MM.1S (cell line): ENCODE measurements around the gene RUNX2.

Experiments
- DNase-seq: peaks from one replicate; pipeline ENCODE4 v3.0.0-alpha.2; 2015
- H2AFZ ChIP-seq: fragments of 300-600 bp; sonication (generic); 2 replicates; pipeline ENCODE4 v1.6.0; 2016; ENCODE audit warnings: antibody characterized with exemption, low read length
- H3F3A ChIP-seq: fragments of 300-600 bp; sonication (generic); 2 replicates; pipeline ENCODE4 v1.6.1; 2016; ENCODE audit warnings: mild to moderate bottlenecking, antibody characterized with exemption, low read length, moderate library complexity, mixed read lengths; ENCODE audit not compliant: insufficient read depth
- H3K27ac ChIP-seq: fragments of 300-600 bp; sonication (generic); 2 replicates; pipeline ENCODE4 v1.5.1; 2016; ENCODE audit warnings: mild to moderate bottlenecking, low read length
- H3K27me3 ChIP-seq: fragments of 300-600 bp; sonication (generic); replicated peaks from 2 replicates; pipeline ENCODE4 v1.6.0; 2016; ENCODE audit warnings: low read length; ENCODE audit not compliant: insufficient read depth
- H3K36me3 ChIP-seq: fragments of 300-600 bp; sonication (generic); replicated peaks from 2 replicates; pipeline ENCODE4 v1.6.1; 2016; ENCODE audit warnings: mild to moderate bottlenecking, low read length, mixed read lengths; ENCODE audit not compliant: insufficient read depth
- H3K4me1 ChIP-seq: fragments of 300-600 bp; sonication (generic); 2 replicates; pipeline ENCODE4 v1.6.1; 2016; ENCODE audit warnings: low read length, mixed read lengths
- H3K4me2 ChIP-seq: fragments of 300-600 bp; sonication (generic); 2 replicates; pipeline ENCODE4 v1.6.0; 2016; ENCODE audit warnings: low read depth, low read length
- H3K4me3 ChIP-seq: fragments of 300-600 bp; sonication (generic); 2 replicates; pipeline ENCODE4 v1.5.1; 2016; ENCODE audit warnings: low read length, mixed read lengths
- H3K79me2 ChIP-seq: fragments of 300-600 bp; sonication (generic); 2 replicates; pipeline ENCODE4 v1.6.1; 2016; ENCODE audit warnings: mixed run types, low read length, mixed read lengths
- H3K9ac ChIP-seq: fragments of 300-600 bp; sonication (generic); 2 replicates; pipeline ENCODE4 v1.6.1; 2016; ENCODE audit warnings: low read length, mixed read lengths
- H3K9me2 ChIP-seq: fragments of 300-600 bp; sonication (generic); replicated peaks from 2 replicates; pipeline ENCODE4 v1.6.1; 2016; ENCODE audit warnings: mild to moderate bottlenecking, low read length, mixed read lengths; ENCODE audit not compliant: insufficient read depth
- H3K9me3 ChIP-seq: fragments of 300-600 bp; sonication (generic); replicated peaks from 2 replicates; pipeline ENCODE4 v1.6.1; 2016; ENCODE audit warnings: mild to moderate bottlenecking, low read length, mixed read lengths; ENCODE audit not compliant: insufficient read depth
- H4K20me1 ChIP-seq: fragments of 300-600 bp; sonication (generic); 2 replicates; pipeline ENCODE4 v1.6.1; 2016; ENCODE audit warnings: mild to moderate bottlenecking, low read length, moderate library complexity, mixed read lengths; ENCODE audit not compliant: insufficient read depth
- CTCF ChIP-seq: fragments of 300-600 bp; sonication (generic); IDR thresholded peaks from 2 replicates; pipeline ENCODE4 v1.5.1; 2016; ENCODE audit warnings: antibody characterized with exemption, low read length, mixed read lengths
- EZH2 ChIP-seq: fragments of 300-600 bp; sonication (generic); optimal IDR thresholded peaks from 2 replicates; pipeline ENCODE3; 2017; ENCODE audit warnings: low read depth, mild to moderate bottlenecking, antibody characterized with exemption, low read length, mixed read lengths
- EZH2phosphoT487 ChIP-seq: fragments of 300-600 bp; sonication (generic); IDR thresholded peaks from 2 replicates; pipeline ENCODE4 v1.6.1; 2018; ENCODE audit warnings: antibody characterized with exemption, low read length

Gene RUNX2

DNA sequence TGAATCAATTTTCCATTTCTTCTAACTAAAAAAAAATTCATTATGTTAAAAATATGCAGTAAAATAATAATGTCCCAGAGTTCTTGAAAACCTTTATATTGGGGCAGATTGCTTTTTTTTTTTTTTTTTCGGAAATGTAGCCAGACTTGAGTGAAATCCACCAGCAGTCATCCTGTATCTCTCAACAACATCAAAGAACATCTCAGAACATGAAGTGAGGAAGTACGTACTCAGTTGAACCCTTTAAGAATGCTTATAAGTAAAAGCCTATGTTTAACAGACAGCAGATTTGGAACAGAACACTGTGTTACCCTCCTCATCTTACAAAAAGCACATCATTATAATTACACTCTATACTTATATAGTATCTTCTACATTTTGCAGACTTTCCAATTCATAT, 100.6 kb downstream of the RUNX2 start:
- Histone ChIP-seq H3K4me1 (peaks cover 59% of the 10 kb centered on the region), H3K4me2 (no peak overlapping the region), H3K9me2 (no peaks in the 10 kb centered on the region), H3K27ac (no peak overlapping the region), H4K20me1 (no peaks in the 10 kb centered on the region), H3K36me3 (peaks cover 20% of the 10 kb centered on the region), H3K9ac (no peak overlapping the region), H3F3A (peaks cover 64% of the 10 kb centered on the region), H3K27me3 (no peaks in the 10 kb centered on the region), H3K79me2 (peaks cover 96% of the 10 kb centered on the region), H2AFZ (no peak overlapping the region), H3K9me3 (no peaks in the 10 kb centered on the region), H3K4me3 (no peak overlapping the region)
- DNase-seq, result no peak
- TF ChIP-seq CTCF, result no peak
- TF ChIP-seq EZH2, result no peak
- TF ChIP-seq EZH2phosphoT487, result no peak

GRCh38 chr6:45430590-45431202, 102.6 kb downstream of the RUNX2 start:
- Histone ChIP-seq H3K4me1 (peaks cover 76% of the 10 kb centered on the region), H3K9me2 (no peaks in the 10 kb centered on the region), H4K20me1 (no peaks in the 10 kb centered on the region), H3K27me3 (no peaks in the 10 kb centered on the region), H3F3A (peaks cover 48% of the 10 kb centered on the region), H2AFZ (no peak overlapping the region), H3K4me3 (no peak overlapping the region), H3K4me2 (peak overlapping the region; percentile 5; the same call in 1 of the 2 replicates), H3K9ac (no peak overlapping the region), H3K27ac (no peak overlapping the region), H3K36me3 (peaks cover 25% of the 10 kb centered on the region), H3K9me3 (no peaks in the 10 kb centered on the region), H3K79me2 (peaks cover 96% of the 10 kb centered on the region)
- no peak for DNase-seq
- TF ChIP-seq EZH2, result no peak

DNA sequence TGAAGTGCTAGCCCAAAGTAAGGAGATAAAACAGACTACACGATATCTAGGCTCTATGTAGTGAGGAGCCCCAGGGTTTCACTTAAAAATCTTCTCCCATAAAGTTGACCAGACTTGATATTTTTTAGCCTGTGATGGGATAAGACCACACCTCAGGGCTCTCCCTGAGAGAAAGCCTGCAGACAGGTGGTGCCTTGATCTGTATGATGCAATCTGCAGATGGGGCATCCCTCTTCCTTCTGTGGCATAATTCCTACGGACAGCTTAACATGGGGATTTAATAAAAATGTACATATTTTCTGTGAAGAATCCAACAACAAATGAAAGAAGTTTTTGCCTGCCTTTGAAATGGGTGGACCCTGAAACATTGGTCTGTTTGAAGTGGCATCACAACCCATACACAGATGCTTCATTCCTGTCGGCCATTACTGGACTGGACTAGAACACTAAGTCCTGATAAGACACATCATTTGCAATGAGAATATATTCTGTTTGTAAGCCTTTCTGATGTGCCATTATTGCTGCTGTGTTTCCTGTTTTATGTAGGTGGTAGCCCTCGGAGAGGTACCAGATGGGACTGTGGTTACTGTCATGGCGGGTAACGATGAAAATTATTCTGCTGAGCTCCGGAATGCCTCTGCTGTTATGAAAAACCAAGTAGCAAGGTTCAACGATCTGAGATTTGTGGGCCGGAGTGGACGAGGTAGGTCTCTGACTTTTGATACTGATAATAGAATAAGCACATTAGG, 103.4 kb downstream of the RUNX2 start:
- no peak for TF ChIP-seq CTCF
- no peak for TF ChIP-seq EZH2phosphoT487
- TF ChIP-seq EZH2, result no peak
- Histone ChIP-seq H2AFZ (no peak overlapping the region), H3K4me2 (no peak overlapping the region), H3K27me3 (no peaks in the 10 kb centered on the region), H3K36me3 (peaks cover 26% of the 10 kb centered on the region), H3K79me2 (peaks cover 100% of the 10 kb centered on the region), H3K9ac (no peak overlapping the region), H3K27ac (no peak overlapping the region), H3K9me2 (no peaks in the 10 kb centered on the region), H3K4me1 (peaks cover 83% of the 10 kb centered on the region), H4K20me1 (no peaks in the 10 kb centered on the region), H3K9me3 (no peaks in the 10 kb centered on the region), H3F3A (peaks cover 41% of the 10 kb centered on the region), H3K4me3 (no peak overlapping the region)
- DNase-seq, result no peak

- Histone ChIP-seq H3K4me3 (no peak overlapping the region), H4K20me1 (no peaks in the 10 kb centered on the region), H2AFZ (no peak overlapping the region), H3K27ac (peak overlapping the region; percentile 18; the same call in 1 of the 2 replicates), H3K4me1 (peaks cover 77% of the 10 kb centered on the region), H3K79me2 (peaks cover 100% of the 10 kb centered on the region), H3K9ac (peak overlapping the region; percentile 19; the same call in 1 of the 2 replicates), H3K4me2 (peak overlapping the region; percentile 40), H3F3A (peaks cover 30% of the 10 kb centered on the region), H3K9me2 (no peaks in the 10 kb centered on the region), H3K27me3 (no peaks in the 10 kb centered on the region), H3K9me3 (no peaks in the 10 kb centered on the region), H3K36me3 (peaks cover 34% of the 10 kb centered on the region)
- TF ChIP-seq EZH2phosphoT487 (no peak), EZH2 (no peak), CTCF (no peak)
- no peak for DNase-seq
Measured at GRCh38 chr6:45432977-45433376, 104.8 kb downstream of the RUNX2 start.
